ENCODE data around the gene ARHGAP6.

Gene ARHGAP6

GRCh38 chrX:11419102-11419501 is 246.6 kb downstream of the ARHGAP6 start:
- Mint-ChIP-seq H3K9me3 (no peaks in the 10 kb centered on the region), H3K4me1 (no peaks in the 10 kb centered on the region), H3K36me3 (no peaks in the 10 kb centered on the region), H3K27ac (no peak overlapping the region), H3K4me3 (no peak overlapping the region), H3K27me3 (no peaks in the 10 kb centered on the region)
- DNase-seq = no peak
- CTCF ChIA-PET = no interaction called here

GRCh38 chrX:11416600-11416999 is 249.1 kb downstream of the ARHGAP6 start:
- Mint-ChIP-seq H3K4me3 (no peak overlapping the region), H3K4me1 (no peaks in the 10 kb centered on the region), H3K27me3 (no peaks in the 10 kb centered on the region), H3K9me3 (no peaks in the 10 kb centered on the region), H3K36me3 (no peaks in the 10 kb centered on the region), H3K27ac (no peak overlapping the region)
- DNase-seq = no peak
- CTCF ChIA-PET = no interaction called here

GRCh38 chrX:11414091-11414490 is 251.6 kb downstream of the ARHGAP6 start:
- no peak for DNase-seq
- H3K36me3 Mint-ChIP-seq = no peaks in the 10 kb centered on the region
- CTCF ChIA-PET = no interaction called here
- H3K4me3 Mint-ChIP-seq = no peak overlapping the region
- H3K27me3 Mint-ChIP-seq = no peaks in the 10 kb centered on the region
- no peaks in the 10 kb centered on the region for H3K4me1 Mint-ChIP-seq
- no peak overlapping the region for H3K27ac Mint-ChIP-seq
- H3K9me3 Mint-ChIP-seq = no peaks in the 10 kb centered on the region

GRCh38 chrX:11412715-11413623 is 252.8 kb downstream of the ARHGAP6 start:
- Mint-ChIP-seq H3K9me3 (no peaks in the 10 kb centered on the region), H3K4me1 (no peaks in the 10 kb centered on the region), H3K4me3 (no peak overlapping the region), H3K27me3 (no peaks in the 10 kb centered on the region), H3K27ac (no peak overlapping the region), H3K36me3 (no peaks in the 10 kb centered on the region)
- DNase-seq = no peak
- CTCF ChIA-PET = no interaction called here

- CTCF ChIA-PET = no interaction called here
- DNase-seq = no peak
- Mint-ChIP-seq H3K9me3 (no peaks in the 10 kb centered on the region), H3K27ac (no peak overlapping the region), H3K27me3 (no peaks in the 10 kb centered on the region), H3K36me3 (no peaks in the 10 kb centered on the region), H3K4me3 (no peak overlapping the region), H3K4me1 (no peaks in the 10 kb centered on the region)
These were observed 255.8 kb downstream of the ARHGAP6 start for GRCh38 chrX:11409957-11410356.

GRCh38 chrX:11408783-11409182 is 256.9 kb downstream of the ARHGAP6 start:
- DNase-seq = no peak
- Mint-ChIP-seq H3K4me3 (no peak overlapping the region), H3K9me3 (no peaks in the 10 kb centered on the region), H3K27me3 (no peaks in the 10 kb centered on the region), H3K27ac (no peak overlapping the region), H3K36me3 (no peaks in the 10 kb centered on the region), H3K4me1 (no peaks in the 10 kb centered on the region)
- CTCF ChIA-PET = no interaction called here

GRCh38 chrX:11408109-11408405 is 257.7 kb downstream of the ARHGAP6 start:
- DNase-seq = no peak
- Mint-ChIP-seq H3K27me3 (no peaks in the 10 kb centered on the region), H3K27ac (no peak overlapping the region), H3K9me3 (no peaks in the 10 kb centered on the region), H3K4me3 (no peak overlapping the region), H3K4me1 (no peaks in the 10 kb centered on the region), H3K36me3 (no peaks in the 10 kb centered on the region)
- CTCF ChIA-PET = no interaction called here

GRCh38 chrX:11407331-11408108 is 258.2 kb downstream of the ARHGAP6 start:
- no peaks in the 10 kb centered on the region for H3K36me3 Mint-ChIP-seq
- no peaks in the 10 kb centered on the region for H3K9me3 Mint-ChIP-seq
- H3K27ac Mint-ChIP-seq = no peak overlapping the region
- no peaks in the 10 kb centered on the region for H3K4me1 Mint-ChIP-seq
- no peak overlapping the region for H3K4me3 Mint-ChIP-seq
- no peak for DNase-seq
- CTCF ChIA-PET = no interaction called here
- no peaks in the 10 kb centered on the region for H3K27me3 Mint-ChIP-seq

GRCh38 chrX:11406109-11406765 is 259.5 kb downstream of the ARHGAP6 start:
- Mint-ChIP-seq H3K9me3 (no peaks in the 10 kb centered on the region), H3K4me1 (no peaks in the 10 kb centered on the region), H3K4me3 (no peak overlapping the region), H3K36me3 (no peaks in the 10 kb centered on the region), H3K27me3 (no peaks in the 10 kb centered on the region), H3K27ac (no peak overlapping the region)
- no peak for DNase-seq
- CTCF ChIA-PET = no interaction called here

- no peaks in the 10 kb centered on the region for H3K36me3 Mint-ChIP-seq
- no peaks in the 10 kb centered on the region for H3K4me1 Mint-ChIP-seq
- H3K4me3 Mint-ChIP-seq = no peak overlapping the region
- CTCF ChIA-PET = no interaction called here
- no peak for DNase-seq
- no peaks in the 10 kb centered on the region for H3K9me3 Mint-ChIP-seq
- H3K27ac Mint-ChIP-seq = no peak overlapping the region
- H3K27me3 Mint-ChIP-seq = no peaks in the 10 kb centered on the region
These were observed 262.1 kb downstream of the ARHGAP6 start for GRCh38 chrX:11403631-11404030.

- Mint-ChIP-seq H3K4me3 (no peak overlapping the region), H3K27me3 (no peaks in the 10 kb centered on the region), H3K4me1 (no peaks in the 10 kb centered on the region), H3K9me3 (no peaks in the 10 kb centered on the region), H3K27ac (no peak overlapping the region), H3K36me3 (no peaks in the 10 kb centered on the region)
- no peak for DNase-seq
- CTCF ChIA-PET = no interaction called here
These were observed 263.8 kb downstream of the ARHGAP6 start for GRCh38 chrX:11401966-11402365.

- H3K9me3 Mint-ChIP-seq = no peaks in the 10 kb centered on the region
- H3K4me1 Mint-ChIP-seq = no peaks in the 10 kb centered on the region
- no peaks in the 10 kb centered on the region for H3K27me3 Mint-ChIP-seq
- no peaks in the 10 kb centered on the region for H3K36me3 Mint-ChIP-seq
- CTCF ChIA-PET = no interaction called here
- DNase-seq = no peak
- no peak overlapping the region for H3K27ac Mint-ChIP-seq
- H3K4me3 Mint-ChIP-seq = no peak overlapping the region
These were observed 266.1 kb downstream of the ARHGAP6 start for GRCh38 chrX:11399489-11400094.

- no peak overlapping the region for H3K27ac Mint-ChIP-seq
- H3K36me3 Mint-ChIP-seq = no peaks in the 10 kb centered on the region
- CTCF ChIA-PET = no interaction called here
These were observed 266.9 kb downstream of the ARHGAP6 start for GRCh38 chrX:11398785-11399184.

GRCh38 chrX:11398139-11398538 is 267.6 kb downstream of the ARHGAP6 start:
- H3K4me1 Mint-ChIP-seq = no peaks in the 10 kb centered on the region
- H3K36me3 Mint-ChIP-seq = no peaks in the 10 kb centered on the region
- H3K4me3 Mint-ChIP-seq = no peak overlapping the region
- no peak for DNase-seq
- no peak overlapping the region for H3K27ac Mint-ChIP-seq
- CTCF ChIA-PET = no interaction called here
- no peaks in the 10 kb centered on the region for H3K9me3 Mint-ChIP-seq
- H3K27me3 Mint-ChIP-seq = no peaks in the 10 kb centered on the region

More at GRCh38 chrX:11398785-11399184, 266.9 kb downstream of the ARHGAP6 start:
- H3K27me3 Mint-ChIP-seq = no peaks in the 10 kb centered on the region
- H3K4me1 Mint-ChIP-seq = no peaks in the 10 kb centered on the region
- DNase-seq = no peak
- no peak overlapping the region for H3K4me3 Mint-ChIP-seq
- H3K9me3 Mint-ChIP-seq = no peaks in the 10 kb centered on the region

Measured in activated naive CD4-positive, alpha-beta T cell treated with anti-CD3 and anti-CD28 coated beads, Interleukin-2, amount 10 ng/mL, durations not matched to agents 7 days and 5 days (primary cell).